Keratinocyte (primary cell): ENCODE measurements around the gene TMCC1. TPM values are rescaled to one million over a fixed set of nuclear protein-coding genes. Genes with fewer than 3 reads are reported as not detected.

Experiments used
- DNase-seq: peaks from one replicate; pipeline ENCODE4 v3.0.0-alpha.2; 2011; ENCODE audit warnings: low read depth, missing footprints, low spot score
- FAIRE-seq: peaks from 2 replicates; lab custom pipeline; 2011; peaks lifted over from hg19 to GRCh38; lab: Jason Lieb, UNC
- H2AFZ ChIP-seq: 2 replicates; pipeline ENCODE4 v1.6.0; 2012; ENCODE audit warnings: low read length, control low read depth, inconsistent platforms; ENCODE audit not compliant: control insufficient read depth
- H3K27ac ChIP-seq: 2 replicates; pipeline ENCODE4 v1.5.1; 2011; ENCODE audit warnings: low read length; ENCODE audit not compliant: control insufficient read depth, insufficient read depth
- H3K27me3 ChIP-seq: 3 replicates; pipeline ENCODE4 v1.6.0; 2011; ENCODE audit warnings: low read length; ENCODE audit not compliant: control insufficient read depth, insufficient read depth; ENCODE audit errors: extremely low read depth
- H3K36me3 ChIP-seq, 2 experiments: 2 replicates in 1 of 2; 3 replicates in 1 of 2; pipeline ENCODE4 v1.5.1; 2011; ENCODE audit warnings: low read length in 2 of 2, mild to moderate bottlenecking in 1 of 2; ENCODE audit not compliant: control insufficient read depth in 2 of 2, insufficient read depth in 2 of 2; ENCODE audit errors: extremely low read depth in 1 of 2
- H3K4me1 ChIP-seq: 3 replicates; pipeline ENCODE4 v1.5.1; 2011; ENCODE audit warnings: low read length; ENCODE audit not compliant: control insufficient read depth, insufficient read depth; ENCODE audit errors: extremely low read depth
- H3K4me2 ChIP-seq: 3 replicates; pipeline ENCODE4 v1.6.0; 2011; ENCODE audit warnings: low read depth, low read length; ENCODE audit not compliant: control insufficient read depth, insufficient read depth; ENCODE audit errors: extremely low read depth
- H3K4me3 ChIP-seq, 3 experiments: fragments of 200-600 bp in 1 of 3; sonication (generic) in 1 of 3; 2 replicates in 2 of 3; 3 replicates in 1 of 3; pipeline ENCODE4 v1.5.1; 2011 to 2016; ENCODE audit warnings: low read length in 3 of 3, mild to moderate bottlenecking in 3 of 3, control low read depth in 2 of 3, inconsistent platforms in 1 of 3, low read depth in 1 of 3, mixed read lengths in 1 of 3, mixed run types in 1 of 3, moderate library complexity in 1 of 3; ENCODE audit not compliant: control insufficient read depth in 2 of 3, insufficient read depth in 2 of 3; ENCODE audit errors: extremely low read depth in 1 of 3
- H3K79me2 ChIP-seq: 2 replicates; pipeline ENCODE4 v1.6.0; 2012; ENCODE audit warnings: low read length; ENCODE audit not compliant: control insufficient read depth, insufficient read depth
- H3K9ac ChIP-seq: 3 replicates; pipeline ENCODE4 v1.6.0; 2011; ENCODE audit warnings: low read length; ENCODE audit not compliant: control insufficient read depth, insufficient read depth; ENCODE audit errors: extremely low read depth
- H3K9me1 ChIP-seq: 3 replicates; pipeline ENCODE4 v1.6.0; 2011; ENCODE audit warnings: low read length; ENCODE audit not compliant: control insufficient read depth, insufficient read depth; ENCODE audit errors: extremely low read depth
- H3K9me3 ChIP-seq: 2 replicates; pipeline ENCODE4 v1.5.1; 2012; ENCODE audit warnings: low read depth, low read length; ENCODE audit not compliant: control insufficient read depth
- H4K20me1 ChIP-seq: 3 replicates; pipeline ENCODE4 v1.6.0; 2011; ENCODE audit warnings: low read length; ENCODE audit not compliant: control insufficient read depth, insufficient read depth; ENCODE audit errors: extremely low read depth
- EZH2 ChIP-seq: IDR thresholded peaks from one replicate; pipeline ENCODE4 v1.6.1; 2012; ENCODE audit warnings: inconsistent platforms, mild to moderate bottlenecking, low read length, moderate library complexity
- dilution Hi-C: fragments of 300-500 bp; cut with MboI; formaldehyde crosslinking; loops from one replicate; pipeline ENCODE4 v1.7.0; 2020; ENCODE audit warnings: low sequenced_read_pairs; ENCODE audit not compliant: extremely low pct_ligation_motif_present
- polyA plus RNA-seq, 5 experiments: library from polyadenylated mRNA; depleted of rRNA in 3 of 5; stranded (reverse) in 3 of 5; stranded (forward) in 1 of 5; unstranded in 1 of 5; fragments of >200 nt; gene quantifications; 1 replicate in 1 of 5; 2 replicates in 3 of 5; 3 replicates in 1 of 5; pipeline versions ENCODE4 v1.2.1 to v1.2.3, GENCODE V29; 2011 to 2012; ENCODE audit warnings: missing spikeins in 2 of 5, low read depth in 1 of 5, low replicate concordance in 1 of 5
- TF ChIP-seq, protein P1 (sequence below), 3 experiments: IDR thresholded peaks in 1 of 3; conservative IDR thresholded peaks in 1 of 3; optimal IDR thresholded peaks in 1 of 3; 2 replicates in 2 of 3; 3 replicates in 1 of 3; pipeline versions ENCODE3 to v1.5.1; 2011; ENCODE audit warnings: low read length in 3 of 3, mild to moderate bottlenecking in 3 of 3, moderate library complexity in 2 of 3, control low read depth in 1 of 3, inconsistent platforms in 1 of 3; ENCODE audit not compliant: insufficient read depth in 2 of 3; ENCODE audit errors: extremely low read depth in 1 of 3

TMCC1 gene
- polyA plus RNA-seq, 1 donor (not counting 4 experiments of a cell fraction or from before 2014, with no cell fraction given) = 27.7 TPM

DNA sequence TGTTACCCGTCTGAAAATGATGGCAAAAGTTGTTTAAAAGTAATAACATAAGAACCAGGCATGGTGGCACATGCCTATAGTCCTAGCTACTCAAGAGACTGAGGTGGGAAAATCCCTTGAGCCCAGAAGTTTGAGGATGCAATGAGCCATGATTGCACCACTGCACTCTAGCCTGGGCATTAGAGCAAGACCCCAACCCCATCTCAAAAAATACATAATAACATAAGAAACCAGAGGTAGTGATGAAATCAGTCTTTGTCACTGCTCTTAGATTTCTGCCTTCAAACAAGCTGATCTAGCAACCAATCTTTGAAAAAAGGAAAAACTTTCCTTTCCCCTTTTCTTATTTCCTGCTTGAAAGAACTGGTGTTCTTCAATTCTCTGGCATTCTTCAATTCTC is 71.3 kb downstream of the TMCC1 start:
- peak; percentile 5 for FAIRE-seq
- no peak overlapping the region for H3K9ac ChIP-seq
- dilution Hi-C loops = no loop called here

DNA sequence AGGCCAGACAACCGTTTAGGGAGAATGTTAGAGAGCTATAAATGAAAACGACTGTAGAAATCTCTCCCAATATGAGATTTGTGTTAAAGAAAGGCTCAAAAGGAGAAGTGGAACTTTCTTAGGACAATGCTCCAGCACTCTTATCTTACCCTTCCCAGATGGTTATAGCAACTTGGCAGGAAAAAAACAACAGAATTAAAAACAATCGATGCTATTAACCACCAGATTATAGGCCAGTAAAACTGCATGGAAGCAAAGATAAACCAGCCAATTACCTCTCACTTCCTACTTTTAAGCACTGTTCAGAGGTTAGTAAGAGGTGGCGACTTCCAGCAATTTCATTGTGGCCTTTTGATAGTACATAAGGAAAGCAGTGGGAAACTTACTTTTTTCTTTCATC is 72.9 kb downstream of the TMCC1 start:
- H4K20me1 ChIP-seq = no peaks in the 10 kb centered on the region
- dilution Hi-C loops = no loop called here
- peaks cover 3% of the 10 kb centered on the region for H3K4me1 ChIP-seq
- H3K9me1 ChIP-seq = no peaks in the 10 kb centered on the region
- H3K9me3 ChIP-seq = no peaks in the 10 kb centered on the region
- no peak overlapping the region for H3K9ac ChIP-seq
- TF ChIP-seq, protein P1, sequence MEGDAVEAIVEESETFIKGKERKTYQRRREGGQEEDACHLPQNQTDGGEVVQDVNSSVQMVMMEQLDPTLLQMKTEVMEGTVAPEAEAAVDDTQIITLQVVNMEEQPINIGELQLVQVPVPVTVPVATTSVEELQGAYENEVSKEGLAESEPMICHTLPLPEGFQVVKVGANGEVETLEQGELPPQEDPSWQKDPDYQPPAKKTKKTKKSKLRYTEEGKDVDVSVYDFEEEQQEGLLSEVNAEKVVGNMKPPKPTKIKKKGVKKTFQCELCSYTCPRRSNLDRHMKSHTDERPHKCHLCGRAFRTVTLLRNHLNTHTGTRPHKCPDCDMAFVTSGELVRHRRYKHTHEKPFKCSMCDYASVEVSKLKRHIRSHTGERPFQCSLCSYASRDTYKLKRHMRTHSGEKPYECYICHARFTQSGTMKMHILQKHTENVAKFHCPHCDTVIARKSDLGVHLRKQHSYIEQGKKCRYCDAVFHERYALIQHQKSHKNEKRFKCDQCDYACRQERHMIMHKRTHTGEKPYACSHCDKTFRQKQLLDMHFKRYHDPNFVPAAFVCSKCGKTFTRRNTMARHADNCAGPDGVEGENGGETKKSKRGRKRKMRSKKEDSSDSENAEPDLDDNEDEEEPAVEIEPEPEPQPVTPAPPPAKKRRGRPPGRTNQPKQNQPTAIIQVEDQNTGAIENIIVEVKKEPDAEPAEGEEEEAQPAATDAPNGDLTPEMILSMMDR (optimal IDR thresholded peaks at IDR 0.05 in 1 of 3, IDR thresholded peaks at IDR 0.05 in 1 of 3, conservative IDR thresholded peaks at IDR 0.05 in 1 of 3; ENCODE audit: extremely low read depth in 1 of 3, insufficient read depth in 2 of 3, low read length in 3 of 3) = no peak
- TF ChIP-seq EZH2 = no peak
- no peaks in the 10 kb centered on the region for H3K79me2 ChIP-seq
- H2AFZ ChIP-seq = no peak overlapping the region
- no peak overlapping the region for H3K4me2 ChIP-seq
- no peaks in the 10 kb centered on the region for H3K27me3 ChIP-seq
- no peak for DNase-seq
- H3K27ac ChIP-seq = no peak overlapping the region
- no peak overlapping the region for H3K4me3 ChIP-seq
- FAIRE-seq = no peak
- no peaks in the 10 kb centered on the region for H3K36me3 ChIP-seq

More for the DNA sequence above, 71.3 kb downstream of the TMCC1 start:
- Histone ChIP-seq H3K27me3 (no peaks in the 10 kb centered on the region), H3K4me3 (no peak overlapping the region), H3K4me1 (no peaks in the 10 kb centered on the region), H4K20me1 (no peaks in the 10 kb centered on the region), H3K4me2 (no peak overlapping the region), H3K9me1 (no peaks in the 10 kb centered on the region), H3K36me3 (no peaks in the 10 kb centered on the region), H2AFZ (no peak overlapping the region), H3K79me2 (no peaks in the 10 kb centered on the region), H3K9me3 (no peaks in the 10 kb centered on the region), H3K27ac (no peak overlapping the region)
- no peak for DNase-seq
- TF ChIP-seq, protein P1 (optimal IDR thresholded peaks at IDR 0.05 in 1 of 3, IDR thresholded peaks at IDR 0.05 in 1 of 3, conservative IDR thresholded peaks at IDR 0.05 in 1 of 3; ENCODE audit: extremely low read depth in 1 of 3, insufficient read depth in 2 of 3, low read length in 3 of 3) = no peak
- TF ChIP-seq EZH2 = no peak
